Type B pancreatic cell (in vitro differentiated cells): ENCODE results near the gene HAVCR2. TPM values are rescaled to one million over a fixed set of nuclear protein-coding genes. Genes with fewer than 3 reads are reported as not detected.
"Not testable (repeated sequence)": the region's sequence is repeated elsewhere in the genome, so short reads cannot be mapped to it uniquely, and the experiment has no call there.

Source experiments
- DNase-seq: peaks from one replicate; pipeline ENCODE4 v3.0.0; 2021; ENCODE audit warnings: mixed read lengths; ENCODE audit not compliant: unreplicated experiment; ENCODE audit errors: extremely low spot score
- H3K27ac Mint-ChIP-seq: 2 replicates; pipeline ENCODE4 v1.8.0; 2021; ENCODE audit warnings: mild to moderate bottlenecking, mixed read lengths
- H3K27me3 Mint-ChIP-seq: 2 replicates; pipeline ENCODE4 v1.8.0; 2021; ENCODE audit warnings: mixed read lengths
- H3K36me3 Mint-ChIP-seq: 2 replicates; pipeline ENCODE4 v1.8.0; 2021; ENCODE audit warnings: mixed read lengths
- H3K4me1 Mint-ChIP-seq: one replicate; pipeline ENCODE4 v1.8.0; 2021; ENCODE audit warnings: mixed read lengths; ENCODE audit not compliant: unreplicated experiment
- H3K4me3 Mint-ChIP-seq: 2 replicates; pipeline ENCODE4 v1.8.0; 2021; ENCODE audit warnings: mild to moderate bottlenecking, mixed read lengths
- H3K9me3 Mint-ChIP-seq: 2 replicates; pipeline ENCODE4 v1.8.0; 2021; ENCODE audit warnings: mixed read lengths
- CTCF ChIP-seq: fragments of 200-600 bp; sonication (generic); conservative IDR thresholded peaks from 2 replicates; pipeline ENCODE4 v1.5.0; 2021; ENCODE audit warnings: antibody characterized with exemption, mild to moderate bottlenecking
- total RNA-seq: library from RNA; stranded (reverse); gene quantifications from 2 replicates; pipeline ENCODE4 v1.2.1, GENCODE V29; 2021; ENCODE audit warnings: low replicate concordance

The HAVCR2 gene
- total RNA-seq, 1 donor from 2014 or later: 0.29 TPM

- DNase-seq: no peak
- Mint-ChIP-seq H3K36me3 (no peaks in the 10 kb centered on the region), H3K9me3 (no peaks in the 10 kb centered on the region), H3K27me3 (no peaks in the 10 kb centered on the region), H3K27ac (peak within 1 kb of the TSS; percentile 10), H3K4me1 (peaks cover 12% of the 10 kb centered on the region), H3K4me3 (peak within 1 kb of the TSS; percentile 6)
- TF ChIP-seq CTCF: no peak
These were observed 49.7 kb downstream of the HAVCR2 start, which contains the start of gene HAVCR1 for GRCh38 chr5:157059093-157059539. HAVCR1 (minus strand) TSS chr5:157059116; CDS start chr5:157057943, 1,173 bp downstream.

DNA sequence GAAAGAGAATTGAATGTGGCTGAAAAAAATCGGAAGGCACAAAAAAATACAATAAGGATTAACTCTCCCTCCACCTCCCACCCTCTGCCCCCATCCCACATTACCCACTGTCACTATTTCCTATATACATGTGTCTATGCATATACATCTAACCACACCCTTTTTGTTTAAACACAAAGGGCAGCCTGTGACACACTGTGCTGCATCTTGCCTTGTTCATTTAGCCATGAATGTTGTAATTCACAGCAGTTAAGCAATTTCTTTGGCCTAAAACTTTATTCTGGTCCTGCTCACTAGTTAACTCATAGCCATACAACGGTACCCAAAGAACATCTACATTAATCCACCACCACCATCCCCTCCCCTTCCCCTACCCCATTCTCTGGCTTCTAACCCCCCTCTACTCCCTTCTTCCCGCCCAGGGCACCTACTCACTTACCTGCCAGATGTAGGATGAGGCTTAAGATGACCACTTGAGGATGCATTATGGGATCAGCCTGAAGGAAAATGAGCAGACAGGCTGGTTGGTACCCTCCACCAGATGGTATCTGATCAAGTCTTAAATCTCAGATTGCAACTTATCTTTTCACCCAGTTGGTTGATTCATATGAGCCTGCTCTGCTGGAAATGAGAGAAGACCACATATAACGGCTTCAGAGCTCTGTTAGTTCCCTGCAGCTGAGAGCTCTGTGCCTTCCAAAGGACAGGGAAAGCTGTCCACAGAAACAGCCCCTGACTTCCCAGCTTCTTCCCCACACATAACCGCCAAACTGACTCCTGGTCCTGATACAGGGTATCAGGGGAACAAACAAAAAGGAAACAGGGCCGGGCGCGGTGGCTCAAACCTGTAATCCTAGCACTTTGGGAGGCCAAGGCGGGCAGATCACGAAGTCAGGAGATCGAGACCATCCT lies 51.1 kb downstream of the HAVCR2 start:
- no peaks in the 10 kb centered on the region for H3K9me3 Mint-ChIP-seq
- no peaks in the 10 kb centered on the region for H3K27me3 Mint-ChIP-seq
- H3K27ac Mint-ChIP-seq: no peak overlapping the region
- no peak for DNase-seq
- H3K4me1 Mint-ChIP-seq: peaks cover 6% of the 10 kb centered on the region
- H3K4me3 Mint-ChIP-seq: no peak overlapping the region
- no peaks in the 10 kb centered on the region for H3K36me3 Mint-ChIP-seq
- TF ChIP-seq CTCF: no peak

- not testable (repeated sequence) for H3K9me3 Mint-ChIP-seq, H3K4me1 Mint-ChIP-seq, H3K4me3 Mint-ChIP-seq, DNase-seq, H3K36me3 Mint-ChIP-seq, H3K27me3 Mint-ChIP-seq, H3K27ac Mint-ChIP-seq
These were observed 52.0 kb downstream of the HAVCR2 start for GRCh38 chr5:157056848-157057247.

GRCh38 chr5:157051604-157052245 lies 57.1 kb downstream of the HAVCR2 start:
- DNase-seq: no peak
- Mint-ChIP-seq H3K27ac (no peak overlapping the region), H3K27me3 (no peaks in the 10 kb centered on the region), H3K4me3 (no peak overlapping the region), H3K9me3 (peaks cover 5% of the 10 kb centered on the region), H3K4me1 (peaks cover 13% of the 10 kb centered on the region), H3K36me3 (no peaks in the 10 kb centered on the region)
- no peak for TF ChIP-seq CTCF

GRCh38 chr5:157050050-157050449 lies 58.8 kb downstream of the HAVCR2 start:
- Mint-ChIP-seq H3K4me3 (no peak overlapping the region), H3K9me3 (peaks cover 5% of the 10 kb centered on the region), H3K36me3 (no peaks in the 10 kb centered on the region), H3K27me3 (no peaks in the 10 kb centered on the region), H3K27ac (peak overlapping the region; percentile 2), H3K4me1 (peaks cover 13% of the 10 kb centered on the region)
- TF ChIP-seq CTCF: no peak
- no peak for DNase-seq

GRCh38 chr5:157049605-157050004 lies 59.2 kb downstream of the HAVCR2 start:
- Mint-ChIP-seq H3K4me1 (peaks cover 13% of the 10 kb centered on the region), H3K27ac (peak overlapping the region; percentile 2), H3K4me3 (no peak overlapping the region), H3K36me3 (no peaks in the 10 kb centered on the region), H3K9me3 (peaks cover 5% of the 10 kb centered on the region), H3K27me3 (no peaks in the 10 kb centered on the region)
- DNase-seq: no peak
- TF ChIP-seq CTCF: no peak
